HL-60 (cell line): Measurements from ENCODE around the gene SLC7A4.

Source experiments
- DNase-seq, 2 experiments: peaks; one replicate each; pipeline ENCODE4 v3.0.0-alpha.2; 2010 to 2020; ENCODE audit warnings: low read depth in 1 of 2, low spot score in 1 of 2
- H3K27ac ChIP-seq: fragments of 250-450 bp; sonication (Bioruptor Pico); replicated peaks from 2 replicates; pipeline ENCODE4 v1.5.1; 2020; ENCODE audit warnings: mild to moderate bottlenecking, moderate library complexity
- H3K27me3 ChIP-seq: fragments of 250-450 bp; sonication (Bioruptor Pico); 2 replicates; pipeline ENCODE4 v1.5.1; 2021; ENCODE audit warnings: mild to moderate bottlenecking, moderate library complexity; ENCODE audit not compliant: insufficient read depth, poor library complexity, severe bottlenecking
- H3K4me3 ChIP-seq: replicated peaks from 2 replicates; pipeline ENCODE4 v1.5.1; 2011; ENCODE audit warnings: mild to moderate bottlenecking, control low read depth, low read length; ENCODE audit not compliant: insufficient read depth
- CTCF ChIP-seq: IDR thresholded peaks from one replicate; pipeline ENCODE4 v1.5.1; 2011; ENCODE audit warnings: low read length, control low read depth, inconsistent platforms; ENCODE audit not compliant: insufficient read depth
- GABPA ChIP-seq: IDR thresholded peaks from 2 replicates; pipeline ENCODE4 v1.6.1; 2012; ENCODE audit warnings: low read depth
- POLR2AphosphoS5 ChIP-seq: IDR thresholded peaks from 2 replicates; pipeline ENCODE4 v1.6.1; 2012; ENCODE audit warnings: low read depth
- REST ChIP-seq: IDR thresholded peaks from 2 replicates; pipeline ENCODE4 v1.6.1; 2012; ENCODE audit warnings: low read depth; ENCODE audit not compliant: insufficient replicate concordance
- SPI1 ChIP-seq: IDR thresholded peaks from 2 replicates; pipeline ENCODE4 v1.6.1; 2012; ENCODE audit warnings: low read depth, mild to moderate bottlenecking, borderline replicate concordance

Gene SLC7A4

GRCh38 chr22:21068681-21069276 lies 36.4 kb upstream of the SLC7A4 start:
- H3K27me3 ChIP-seq: no peaks in the 10 kb centered on the region
- H3K4me3 ChIP-seq: no peak overlapping the region
- DNase-seq: no peak
- no peak overlapping the region for H3K27ac ChIP-seq
- TF ChIP-seq REST (no peak), SPI1 (no peak), GABPA (no peak), CTCF (no peak), POLR2AphosphoS5 (no peak)

GRCh38 chr22:21067901-21068680 lies 35.7 kb upstream of the SLC7A4 start:
- TF ChIP-seq REST: no peak
- no peak for TF ChIP-seq SPI1
- TF ChIP-seq CTCF: no peak
- no peak for TF ChIP-seq POLR2AphosphoS5
- no peak for TF ChIP-seq GABPA
- no peak overlapping the region for H3K4me3 ChIP-seq
- no peak overlapping the region for H3K27ac ChIP-seq
- DNase-seq: no peak
- no peaks in the 10 kb centered on the region for H3K27me3 ChIP-seq

- TF ChIP-seq POLR2AphosphoS5 (no peak), GABPA (no peak), SPI1 (no peak), REST (no peak), CTCF (no peak)
Measured at GRCh38 chr22:21067075-21067900, 34.9 kb upstream of the SLC7A4 start.

More at GRCh38 chr22:21067075-21067900, 34.9 kb upstream of the SLC7A4 start:
- no peak overlapping the region for H3K4me3 ChIP-seq
- no peak for DNase-seq
- no peaks in the 10 kb centered on the region for H3K27me3 ChIP-seq
- H3K27ac ChIP-seq: no peak overlapping the region
